Measurements from ENCODE around the gene CAMK2G.
"Not testable (repeated sequence)": the region's sequence is repeated elsewhere in the genome, so short reads cannot be mapped to it uniquely, and the experiment has no call there.

Gene CAMK2G

GRCh38 chr10:73894245-73894971, 20.1 kb upstream of the CAMK2G start:
- H3K4me3 ChIP-seq (ENCODE audit: control insufficient read depth in 1 of 7, extremely low read depth in 1 of 7, insufficient read depth in 4 of 7, low read depth in 2 of 7, low read length in 6 of 7), result no peak overlapping the region
- no peaks in the 10 kb centered on the region for H3K27me3 ChIP-seq (replicated peaks in 2 of 5; ENCODE audit: control insufficient read depth in 4 of 5, insufficient read depth in 5 of 5, low read length in 4 of 5)
- DNase-seq, result peak in 1 of 3 donors; percentile 39
- no peak overlapping the region for H3K27ac ChIP-seq (ENCODE audit: insufficient read depth in 1 of 2, low read depth in 1 of 2, low read length in 2 of 2, poor library complexity in 1 of 2, severe bottlenecking in 2 of 2)
- H3K4me1 ChIP-seq (ENCODE audit: control extremely low read depth in 1 of 4, control insufficient read depth in 4 of 4, insufficient read depth in 4 of 4, low read length in 3 of 4), result peaks cover 0 to 17% (median 3%) of the 10 kb centered on the region in 4 experiments
- no peaks in the 10 kb centered on the region for H3K9me3 ChIP-seq (ENCODE audit: control extremely low read depth in 1 of 5, control insufficient read depth in 4 of 5, insufficient read depth in 2 of 5, low read depth in 1 of 5, low read length in 4 of 5)
- no peaks in the 10 kb centered on the region for H3K36me3 ChIP-seq (ENCODE audit: control insufficient read depth in 4 of 4, insufficient read depth in 4 of 4, low read length in 3 of 4)
- WGBS (ENCODE audit: insufficient coverage), result 89% methylated on average over 4 of the region's 6 CpGs
- ChIA-PET POLR2A (no interaction called here), CTCF (interaction anchor here (0.6 to 27.2 kb wide), 7 partner anchors 12 to 188 kb away, joined by 3 to 590 read pairs (median 6); no protein-coding TSS in a partner anchor)

- 93% methylated on average over 6 of the region's 8 CpGs for WGBS (ENCODE audit: insufficient coverage)
- Histone ChIP-seq H3K36me3 (ENCODE audit: control insufficient read depth in 4 of 4, insufficient read depth in 4 of 4, low read length in 3 of 4) (no peaks in the 10 kb centered on the region), H3K9me3 (ENCODE audit: control extremely low read depth in 1 of 5, control insufficient read depth in 4 of 5, insufficient read depth in 2 of 5, low read depth in 1 of 5, low read length in 4 of 5) (no peaks in the 10 kb centered on the region), H3K27me3 (replicated peaks in 2 of 5; ENCODE audit: control insufficient read depth in 4 of 5, insufficient read depth in 5 of 5, low read length in 4 of 5) (no peaks in the 10 kb centered on the region), H3K4me3 (ENCODE audit: control insufficient read depth in 1 of 7, extremely low read depth in 1 of 7, insufficient read depth in 4 of 7, low read depth in 2 of 7, low read length in 6 of 7) (no peak overlapping the region), H3K4me1 (ENCODE audit: control extremely low read depth in 1 of 4, control insufficient read depth in 4 of 4, insufficient read depth in 4 of 4, low read length in 3 of 4) (peaks cover 0 to 15% (median 5%) of the 10 kb centered on the region in 4 experiments), H3K27ac (ENCODE audit: insufficient read depth in 1 of 2, low read depth in 1 of 2, low read length in 2 of 2, poor library complexity in 1 of 2, severe bottlenecking in 2 of 2) (no peak overlapping the region)
- DNase-seq, result no peak
- CTCF ChIA-PET, result interaction anchor here (1.3 to 27.2 kb wide), 4 partner anchors 13 to 48 kb away, joined by 6 to 590 read pairs (median 230); no protein-coding TSS in a partner anchor
- POLR2A ChIA-PET, result no interaction called here
Measured at GRCh38 chr10:73893426-73893825, 19.1 kb upstream of the CAMK2G start.

DNA sequence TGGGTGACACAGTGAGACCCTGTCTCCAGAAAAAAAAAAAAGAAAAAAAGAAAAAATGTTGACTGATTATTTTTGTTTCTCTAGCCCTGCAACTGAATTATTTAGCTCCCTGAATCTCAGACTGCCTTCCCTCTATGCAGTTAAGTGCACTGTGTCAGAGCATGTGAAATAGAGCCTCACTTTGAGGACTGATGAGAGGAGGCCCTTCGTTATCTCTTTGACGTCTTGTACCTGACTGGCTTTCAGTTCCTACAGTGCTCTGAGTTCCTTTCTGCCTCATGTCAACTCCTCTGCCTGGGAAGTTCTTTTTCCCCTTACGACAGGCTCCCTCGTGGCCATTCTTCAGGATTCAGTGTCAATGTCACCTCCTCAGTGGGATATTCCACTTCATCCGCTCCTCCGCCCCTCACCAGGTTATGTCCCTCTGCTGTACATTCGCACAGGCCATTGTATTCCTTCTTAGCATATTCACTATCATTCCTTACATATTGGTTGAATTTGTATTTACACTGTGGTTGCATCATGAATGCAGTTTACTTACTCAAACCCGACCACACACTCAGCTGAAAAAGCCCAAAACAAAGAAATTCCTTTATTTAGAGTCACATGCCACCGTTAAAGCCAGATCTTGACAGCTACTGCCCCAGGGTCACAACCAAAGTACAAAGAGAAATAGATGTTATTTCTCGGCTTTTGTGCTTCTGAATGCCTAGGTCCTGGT, 18.1 kb upstream of the CAMK2G start:
- POLR2A ChIA-PET, result no interaction called here
- Histone ChIP-seq H3K27ac (ENCODE audit: insufficient read depth in 1 of 2, low read depth in 1 of 2, low read length in 2 of 2, poor library complexity in 1 of 2, severe bottlenecking in 2 of 2) (no peak overlapping the region), H3K36me3 (ENCODE audit: control insufficient read depth in 4 of 4, insufficient read depth in 4 of 4, low read length in 3 of 4) (no peaks in the 10 kb centered on the region), H3K27me3 (replicated peaks in 2 of 5; ENCODE audit: control insufficient read depth in 4 of 5, insufficient read depth in 5 of 5, low read length in 4 of 5) (no peaks in the 10 kb centered on the region), H3K9me3 (ENCODE audit: control extremely low read depth in 1 of 5, control insufficient read depth in 4 of 5, insufficient read depth in 2 of 5, low read depth in 1 of 5, low read length in 4 of 5) (no peaks in the 10 kb centered on the region), H3K4me1 (ENCODE audit: control extremely low read depth in 1 of 4, control insufficient read depth in 4 of 4, insufficient read depth in 4 of 4, low read length in 3 of 4) (peaks cover 0 to 24% (median 5%) of the 10 kb centered on the region in 4 experiments), H3K4me3 (ENCODE audit: control insufficient read depth in 1 of 7, extremely low read depth in 1 of 7, insufficient read depth in 4 of 7, low read depth in 2 of 7, low read length in 6 of 7) (no peak overlapping the region)
- no peak for DNase-seq
- CTCF ChIA-PET, result interaction anchor here (1.6 to 27.2 kb wide), 4 partner anchors 12 to 190 kb away, joined by 4 to 590 read pairs (median 238); no protein-coding TSS in a partner anchor
- WGBS (ENCODE audit: insufficient coverage), result 87% methylated on average over 5 of the region's 10 CpGs

- POLR2A ChIA-PET, result interaction anchor here (0.6 kb wide), 1 partner anchor 46 kb away, joined by 4 read pairs; no protein-coding TSS in a partner anchor
- no peaks in the 10 kb centered on the region for H3K9me3 ChIP-seq (ENCODE audit: control extremely low read depth in 1 of 5, control insufficient read depth in 4 of 5, insufficient read depth in 2 of 5, low read depth in 1 of 5, low read length in 4 of 5)
- CTCF ChIA-PET, result interaction anchor here (1.4 to 27.2 kb wide), 6 partner anchors 8 to 191 kb away, joined by 3 to 590 read pairs (median 44); no protein-coding TSS in a partner anchor
- no peak overlapping the region for H3K4me3 ChIP-seq (ENCODE audit: control insufficient read depth in 1 of 7, extremely low read depth in 1 of 7, insufficient read depth in 4 of 7, low read depth in 2 of 7, low read length in 6 of 7)
- no peaks in the 10 kb centered on the region for H3K36me3 ChIP-seq (ENCODE audit: control insufficient read depth in 4 of 4, insufficient read depth in 4 of 4, low read length in 3 of 4)
- 88% methylated on average over 4 of the region's 5 CpGs for WGBS (ENCODE audit: insufficient coverage)
- no peak overlapping the region for H3K27ac ChIP-seq (ENCODE audit: insufficient read depth in 1 of 2, low read depth in 1 of 2, low read length in 2 of 2, poor library complexity in 1 of 2, severe bottlenecking in 2 of 2)
- no peaks in the 10 kb centered on the region for H3K27me3 ChIP-seq (replicated peaks in 2 of 5; ENCODE audit: control insufficient read depth in 4 of 5, insufficient read depth in 5 of 5, low read length in 4 of 5)
- H3K4me1 ChIP-seq (ENCODE audit: control extremely low read depth in 1 of 4, control insufficient read depth in 4 of 4, insufficient read depth in 4 of 4, low read length in 3 of 4), result peaks cover 0 to 34% (median 5%) of the 10 kb centered on the region in 4 experiments
- DNase-seq, result no peak
Measured at GRCh38 chr10:73891540-73891939, 17.2 kb upstream of the CAMK2G start.

- H3K36me3 ChIP-seq (ENCODE audit: control insufficient read depth in 4 of 4, insufficient read depth in 4 of 4, low read length in 3 of 4); H3K27me3 ChIP-seq (replicated peaks in 2 of 5; ENCODE audit: control insufficient read depth in 4 of 5, insufficient read depth in 5 of 5, low read length in 4 of 5); H3K27ac ChIP-seq (ENCODE audit: insufficient read depth in 1 of 2, low read depth in 1 of 2, low read length in 2 of 2, poor library complexity in 1 of 2, severe bottlenecking in 2 of 2); H3K4me3 ChIP-seq (ENCODE audit: control insufficient read depth in 1 of 7, extremely low read depth in 1 of 7, insufficient read depth in 4 of 7, low read depth in 2 of 7, low read length in 6 of 7); H3K9me3 ChIP-seq (ENCODE audit: control extremely low read depth in 1 of 5, control insufficient read depth in 4 of 5, insufficient read depth in 2 of 5, low read depth in 1 of 5, low read length in 4 of 5); POLR2A ChIA-PET; DNase-seq: not testable (repeated sequence)
- 80% methylated on average over 2 of the region's 3 CpGs for WGBS (ENCODE audit: insufficient coverage)
- H3K4me1 ChIP-seq (ENCODE audit: control extremely low read depth in 1 of 4, control insufficient read depth in 4 of 4, insufficient read depth in 4 of 4, low read length in 3 of 4), result peaks cover 0 to 38% (median 5%) of the 10 kb centered on the region in 4 experiments
- CTCF ChIA-PET, result interaction anchor here (1.0 to 27.2 kb wide), 7 partner anchors 9 to 192 kb away, joined by 3 to 590 read pairs (median 25); no protein-coding TSS in a partner anchor
Measured at GRCh38 chr10:73890830-73891229, 16.5 kb upstream of the CAMK2G start.

GRCh38 chr10:73890261-73890660, 15.9 kb upstream of the CAMK2G start:
- no peaks in the 10 kb centered on the region for H3K36me3 ChIP-seq (ENCODE audit: control insufficient read depth in 4 of 4, insufficient read depth in 4 of 4, low read length in 3 of 4)
- H3K9me3 ChIP-seq (ENCODE audit: control extremely low read depth in 1 of 5, control insufficient read depth in 4 of 5, insufficient read depth in 2 of 5, low read depth in 1 of 5, low read length in 4 of 5), result no peaks in the 10 kb centered on the region
- CTCF ChIA-PET, result interaction anchor here (1.0 to 27.2 kb wide), 11 partner anchors 9 to 158 kb away, joined by 3 to 590 read pairs (median 7); partner anchors contain the start of gene PLAU
- no peak for DNase-seq
- no peak overlapping the region for H3K27ac ChIP-seq (ENCODE audit: insufficient read depth in 1 of 2, low read depth in 1 of 2, low read length in 2 of 2, poor library complexity in 1 of 2, severe bottlenecking in 2 of 2)
- peaks cover 0 to 38% (median 5%) of the 10 kb centered on the region in 4 experiments for H3K4me1 ChIP-seq (ENCODE audit: control extremely low read depth in 1 of 4, control insufficient read depth in 4 of 4, insufficient read depth in 4 of 4, low read length in 3 of 4)
- H3K27me3 ChIP-seq (replicated peaks in 2 of 5; ENCODE audit: control insufficient read depth in 4 of 5, insufficient read depth in 5 of 5, low read length in 4 of 5), result no peaks in the 10 kb centered on the region
- WGBS (ENCODE audit: insufficient coverage), result 100% methylated on average over 1 of the region's 5 CpGs
- H3K4me3 ChIP-seq (ENCODE audit: control insufficient read depth in 1 of 7, extremely low read depth in 1 of 7, insufficient read depth in 4 of 7, low read depth in 2 of 7, low read length in 6 of 7), result no peak overlapping the region
- POLR2A ChIA-PET, result no interaction called here

All from common myeloid progenitor, CD34-positive (primary cell).